ENCODE measurements around the gene PRR12. TPM values are rescaled to one million over a fixed set of nuclear protein-coding genes. Genes with fewer than 3 reads are reported as not detected.

The PRR12 gene, protein sequence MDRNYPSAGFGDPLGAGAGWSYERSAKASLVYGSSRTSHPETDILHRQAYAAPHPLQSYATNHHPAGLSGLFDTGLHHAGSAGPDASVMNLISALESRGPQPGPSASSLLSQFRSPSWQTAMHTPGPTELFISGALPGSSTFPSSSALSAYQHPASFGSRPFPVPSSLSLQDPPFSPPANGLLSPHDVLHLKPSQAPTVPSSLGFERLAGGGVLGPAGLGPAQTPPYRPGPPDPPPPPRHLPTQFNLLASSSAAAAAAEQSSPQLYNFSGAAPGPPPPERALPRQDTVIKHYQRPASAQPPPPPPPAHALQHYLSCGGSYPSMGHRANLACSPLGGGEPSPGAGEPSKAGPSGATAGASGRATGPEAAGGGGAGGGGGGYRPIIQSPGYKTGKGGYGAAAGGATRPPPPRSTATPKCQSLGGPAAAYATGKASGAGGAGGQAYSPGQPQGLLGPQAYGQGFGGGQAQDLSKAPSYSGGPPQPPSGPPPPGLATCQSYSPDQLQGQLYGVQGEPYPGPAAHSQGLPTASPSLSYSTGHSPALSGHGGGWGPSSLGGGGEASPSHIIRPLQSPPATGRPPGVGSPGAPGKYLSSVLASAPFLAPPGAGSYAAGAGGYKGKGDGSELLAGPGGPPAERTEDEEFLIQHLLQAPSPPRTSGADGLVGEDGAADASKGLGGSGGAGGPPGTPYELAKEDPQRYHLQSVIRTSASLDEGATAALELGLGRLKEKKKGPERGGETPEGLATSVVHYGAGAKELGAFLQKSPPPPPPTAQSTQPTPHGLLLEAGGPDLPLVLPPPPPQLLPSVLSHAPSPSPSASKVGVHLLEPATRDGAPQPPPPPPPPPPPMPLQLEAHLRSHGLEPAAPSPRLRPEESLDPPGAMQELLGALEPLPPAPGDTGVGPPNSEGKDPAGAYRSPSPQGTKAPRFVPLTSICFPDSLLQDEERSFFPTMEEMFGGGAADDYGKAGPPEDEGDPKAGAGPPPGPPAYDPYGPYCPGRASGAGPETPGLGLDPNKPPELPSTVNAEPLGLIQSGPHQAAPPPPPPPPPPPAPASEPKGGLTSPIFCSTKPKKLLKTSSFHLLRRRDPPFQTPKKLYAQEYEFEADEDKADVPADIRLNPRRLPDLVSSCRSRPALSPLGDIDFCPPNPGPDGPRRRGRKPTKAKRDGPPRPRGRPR (N-terminal part only)
- total RNA-seq, result 10 to 100 TPM; 12.4 to 24.5 TPM

DNA sequence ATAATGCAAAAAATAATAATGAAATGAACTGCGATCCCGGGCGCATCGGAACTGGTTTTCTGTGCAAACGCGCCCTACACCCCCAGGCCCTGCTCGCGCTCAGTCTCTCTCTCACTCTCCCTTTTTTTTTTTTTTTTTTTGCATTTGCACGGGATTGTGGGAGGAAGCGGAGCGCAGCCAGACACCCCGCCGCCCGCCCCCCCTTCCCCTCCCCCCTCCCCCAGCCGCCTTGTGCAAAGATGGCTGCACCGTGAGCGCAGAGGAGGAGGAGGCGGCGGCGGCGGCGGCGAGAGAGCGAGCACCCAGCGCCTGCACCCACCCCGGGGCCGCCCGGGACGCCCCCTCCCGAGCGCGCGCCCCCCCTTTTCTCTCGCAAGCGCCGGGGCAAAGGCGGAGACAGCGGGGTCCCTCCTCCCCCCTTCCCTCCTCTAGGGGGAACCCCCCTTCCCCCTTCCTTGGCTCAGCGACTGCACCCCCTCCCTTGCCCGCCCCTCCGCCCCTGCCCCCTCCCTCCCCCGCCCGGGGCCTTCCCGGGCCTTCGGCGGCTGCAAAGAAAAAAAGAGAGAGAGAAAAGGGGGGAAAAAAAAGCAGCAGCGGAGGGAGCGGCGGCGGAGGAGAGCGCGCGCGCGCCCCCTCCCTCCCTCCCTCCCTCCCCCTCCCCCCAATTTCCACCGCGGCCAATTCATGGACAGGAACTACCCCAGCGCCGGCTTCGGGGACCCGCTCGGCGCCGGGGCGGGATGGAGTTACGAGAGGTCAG, at the start of gene PRR12:
TSS of gene PRR12 (plus strand) at position 212 of the 760 bp plus-strand sequence. CDS start at position 685, 473 bp downstream.
- peaks cover 13 to 18% of the 10 kb centered on the region in 2 donors for H3K4me1 ChIP-seq (ENCODE audit: control insufficient read depth in 1 of 2, low read depth in 2 of 2)
- ATAC-seq (ENCODE audit: insufficient number of reproducible peaks, low FRiP score, low read depth), result peak; percentile 25
- no peak for DNase-seq (ENCODE audit: low spot score)

DNA sequence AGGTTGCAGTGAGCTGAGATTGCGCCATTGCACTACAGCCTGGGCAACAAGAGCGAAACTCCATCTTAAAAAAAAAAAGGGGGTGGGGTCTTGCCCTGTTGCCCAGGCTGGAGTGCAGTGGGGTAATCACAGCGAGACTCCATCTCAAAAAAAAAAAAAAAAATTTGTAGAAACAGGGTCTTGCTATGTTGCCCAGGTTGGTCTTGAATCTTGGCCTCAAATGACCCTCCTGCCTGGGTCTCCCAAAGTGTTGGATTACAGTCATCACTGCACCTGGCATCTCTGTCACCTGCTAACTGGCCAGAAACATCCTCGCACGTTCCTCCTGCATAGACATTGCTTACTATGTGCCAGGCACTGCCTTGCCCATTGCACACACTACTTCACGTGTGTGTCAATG, 49.1 kb upstream of the PRR12 start:
- Histone ChIP-seq H3K4me3 (no peak overlapping the region), H3K36me3 (peaks cover 53% of the 10 kb centered on the region), H3K27ac (no peak overlapping the region), H3K27me3 (replicated peaks; ENCODE audit: insufficient read depth) (no peaks in the 10 kb centered on the region), H3K4me1 (ENCODE audit: control insufficient read depth in 1 of 2, low read depth in 2 of 2) (peaks cover 0 to 3% of the 10 kb centered on the region in 2 donors), H3K9me3 (no peaks in the 10 kb centered on the region)
- DNase-seq (ENCODE audit: low spot score) (no peak), ATAC-seq (ENCODE audit: insufficient number of reproducible peaks, low FRiP score, low read depth) (no peak)
- TF ChIP-seq, protein P1, sequence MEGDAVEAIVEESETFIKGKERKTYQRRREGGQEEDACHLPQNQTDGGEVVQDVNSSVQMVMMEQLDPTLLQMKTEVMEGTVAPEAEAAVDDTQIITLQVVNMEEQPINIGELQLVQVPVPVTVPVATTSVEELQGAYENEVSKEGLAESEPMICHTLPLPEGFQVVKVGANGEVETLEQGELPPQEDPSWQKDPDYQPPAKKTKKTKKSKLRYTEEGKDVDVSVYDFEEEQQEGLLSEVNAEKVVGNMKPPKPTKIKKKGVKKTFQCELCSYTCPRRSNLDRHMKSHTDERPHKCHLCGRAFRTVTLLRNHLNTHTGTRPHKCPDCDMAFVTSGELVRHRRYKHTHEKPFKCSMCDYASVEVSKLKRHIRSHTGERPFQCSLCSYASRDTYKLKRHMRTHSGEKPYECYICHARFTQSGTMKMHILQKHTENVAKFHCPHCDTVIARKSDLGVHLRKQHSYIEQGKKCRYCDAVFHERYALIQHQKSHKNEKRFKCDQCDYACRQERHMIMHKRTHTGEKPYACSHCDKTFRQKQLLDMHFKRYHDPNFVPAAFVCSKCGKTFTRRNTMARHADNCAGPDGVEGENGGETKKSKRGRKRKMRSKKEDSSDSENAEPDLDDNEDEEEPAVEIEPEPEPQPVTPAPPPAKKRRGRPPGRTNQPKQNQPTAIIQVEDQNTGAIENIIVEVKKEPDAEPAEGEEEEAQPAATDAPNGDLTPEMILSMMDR (IDR thresholded peaks at IDR 0.05), result no peak

More for the DNA sequence above, at the start of gene PRR12:
- TF ChIP-seq, protein P1 (IDR thresholded peaks at IDR 0.05), result no peak
- Histone ChIP-seq H3K27me3 (replicated peaks; ENCODE audit: insufficient read depth) (no peaks in the 10 kb centered on the region), H3K9me3 (no peaks in the 10 kb centered on the region), H3K36me3 (peaks cover 20% of the 10 kb centered on the region), H3K27ac (peak within 1 kb of the TSS; percentile 82 to 83), H3K4me3 (peak within 1 kb of the TSS; percentile 80)

DNA sequence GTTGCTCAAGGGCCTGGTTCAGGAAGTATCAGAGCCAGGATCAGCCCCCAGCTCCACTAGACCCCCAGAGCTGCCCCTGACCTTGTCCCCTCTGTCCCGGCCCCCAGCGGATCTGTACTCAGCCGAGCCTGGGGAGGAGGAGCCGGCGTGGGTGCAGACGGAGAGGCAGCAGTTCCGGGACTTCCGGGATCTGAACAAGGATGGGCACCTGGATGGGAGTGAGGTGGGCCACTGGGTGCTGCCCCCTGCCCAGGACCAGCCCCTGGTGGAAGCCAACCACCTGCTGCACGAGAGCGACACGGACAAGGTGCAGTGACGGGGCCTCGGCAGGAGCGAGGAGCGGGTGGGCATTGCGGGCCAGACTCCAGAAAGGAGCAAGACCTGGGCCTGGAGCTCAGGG, 48.5 kb upstream of the PRR12 start:
- Histone ChIP-seq H3K4me1 (ENCODE audit: control insufficient read depth in 1 of 2, low read depth in 2 of 2) (peaks cover 0 to 3% of the 10 kb centered on the region in 2 donors), H3K27ac (no peak overlapping the region), H3K4me3 (no peak overlapping the region), H3K27me3 (replicated peaks; ENCODE audit: insufficient read depth) (no peaks in the 10 kb centered on the region), H3K36me3 (peaks cover 48% of the 10 kb centered on the region), H3K9me3 (no peaks in the 10 kb centered on the region)
- DNase-seq (ENCODE audit: low spot score) (no peak), ATAC-seq (ENCODE audit: insufficient number of reproducible peaks, low FRiP score, low read depth) (no peak)
- TF ChIP-seq, protein P1 (IDR thresholded peaks at IDR 0.05), result no peak

DNA sequence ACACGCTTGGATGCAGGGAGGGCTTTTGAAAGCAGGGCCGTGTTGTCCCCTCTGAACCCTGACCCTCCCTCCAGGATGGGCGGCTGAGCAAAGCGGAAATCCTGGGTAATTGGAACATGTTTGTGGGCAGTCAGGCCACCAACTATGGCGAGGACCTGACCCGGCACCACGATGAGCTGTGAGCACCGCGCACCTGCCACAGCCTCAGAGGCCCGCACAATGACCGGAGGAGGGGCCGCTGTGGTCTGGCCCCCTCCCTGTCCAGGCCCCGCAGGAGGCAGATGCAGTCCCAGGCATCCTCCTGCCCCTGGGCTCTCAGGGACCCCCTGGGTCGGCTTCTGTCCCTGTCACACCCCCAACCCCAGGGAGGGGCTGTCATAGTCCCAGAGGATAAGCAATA, 48.0 kb upstream of the PRR12 start:
- peaks cover 42% of the 10 kb centered on the region for H3K36me3 ChIP-seq
- DNase-seq (ENCODE audit: low spot score), result no peak

More for the DNA sequence above, 48.0 kb upstream of the PRR12 start:
- TF ChIP-seq, protein P1 (IDR thresholded peaks at IDR 0.05), result no peak
- no peak for ATAC-seq (ENCODE audit: insufficient number of reproducible peaks, low FRiP score, low read depth)
- H3K27ac ChIP-seq, result no peak overlapping the region
- H3K4me1 ChIP-seq (ENCODE audit: control insufficient read depth in 1 of 2, low read depth in 2 of 2), result peaks cover 0 to 3% of the 10 kb centered on the region in 2 donors
- H3K27me3 ChIP-seq (replicated peaks; ENCODE audit: insufficient read depth), result no peaks in the 10 kb centered on the region
- no peaks in the 10 kb centered on the region for H3K9me3 ChIP-seq
- no peak overlapping the region for H3K4me3 ChIP-seq
